HL-60 (cell line): ENCODE results near the gene DPH1.

Experiments
- POLR2AphosphoS5 ChIP-seq: IDR thresholded peaks from 2 replicates; pipeline ENCODE4 v1.6.1; 2012; ENCODE audit warnings: low read depth
- TF ChIP-seq, protein P1 (sequence below): IDR thresholded peaks from one replicate; pipeline ENCODE4 v1.5.1; 2011; ENCODE audit warnings: low read length, control low read depth, inconsistent platforms; ENCODE audit not compliant: insufficient read depth
- TF ChIP-seq, protein P2 (sequence below): IDR thresholded peaks from 2 replicates; pipeline ENCODE4 v1.6.1; 2012; ENCODE audit warnings: low read depth; ENCODE audit not compliant: insufficient replicate concordance

GRCh38 chr17:2019723-2020122 is 10.2 kb upstream of the DPH1 start:
- TF ChIP-seq, protein P1, sequence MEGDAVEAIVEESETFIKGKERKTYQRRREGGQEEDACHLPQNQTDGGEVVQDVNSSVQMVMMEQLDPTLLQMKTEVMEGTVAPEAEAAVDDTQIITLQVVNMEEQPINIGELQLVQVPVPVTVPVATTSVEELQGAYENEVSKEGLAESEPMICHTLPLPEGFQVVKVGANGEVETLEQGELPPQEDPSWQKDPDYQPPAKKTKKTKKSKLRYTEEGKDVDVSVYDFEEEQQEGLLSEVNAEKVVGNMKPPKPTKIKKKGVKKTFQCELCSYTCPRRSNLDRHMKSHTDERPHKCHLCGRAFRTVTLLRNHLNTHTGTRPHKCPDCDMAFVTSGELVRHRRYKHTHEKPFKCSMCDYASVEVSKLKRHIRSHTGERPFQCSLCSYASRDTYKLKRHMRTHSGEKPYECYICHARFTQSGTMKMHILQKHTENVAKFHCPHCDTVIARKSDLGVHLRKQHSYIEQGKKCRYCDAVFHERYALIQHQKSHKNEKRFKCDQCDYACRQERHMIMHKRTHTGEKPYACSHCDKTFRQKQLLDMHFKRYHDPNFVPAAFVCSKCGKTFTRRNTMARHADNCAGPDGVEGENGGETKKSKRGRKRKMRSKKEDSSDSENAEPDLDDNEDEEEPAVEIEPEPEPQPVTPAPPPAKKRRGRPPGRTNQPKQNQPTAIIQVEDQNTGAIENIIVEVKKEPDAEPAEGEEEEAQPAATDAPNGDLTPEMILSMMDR, result no peak
- TF ChIP-seq POLR2AphosphoS5, result no peak
- TF ChIP-seq, protein P2, sequence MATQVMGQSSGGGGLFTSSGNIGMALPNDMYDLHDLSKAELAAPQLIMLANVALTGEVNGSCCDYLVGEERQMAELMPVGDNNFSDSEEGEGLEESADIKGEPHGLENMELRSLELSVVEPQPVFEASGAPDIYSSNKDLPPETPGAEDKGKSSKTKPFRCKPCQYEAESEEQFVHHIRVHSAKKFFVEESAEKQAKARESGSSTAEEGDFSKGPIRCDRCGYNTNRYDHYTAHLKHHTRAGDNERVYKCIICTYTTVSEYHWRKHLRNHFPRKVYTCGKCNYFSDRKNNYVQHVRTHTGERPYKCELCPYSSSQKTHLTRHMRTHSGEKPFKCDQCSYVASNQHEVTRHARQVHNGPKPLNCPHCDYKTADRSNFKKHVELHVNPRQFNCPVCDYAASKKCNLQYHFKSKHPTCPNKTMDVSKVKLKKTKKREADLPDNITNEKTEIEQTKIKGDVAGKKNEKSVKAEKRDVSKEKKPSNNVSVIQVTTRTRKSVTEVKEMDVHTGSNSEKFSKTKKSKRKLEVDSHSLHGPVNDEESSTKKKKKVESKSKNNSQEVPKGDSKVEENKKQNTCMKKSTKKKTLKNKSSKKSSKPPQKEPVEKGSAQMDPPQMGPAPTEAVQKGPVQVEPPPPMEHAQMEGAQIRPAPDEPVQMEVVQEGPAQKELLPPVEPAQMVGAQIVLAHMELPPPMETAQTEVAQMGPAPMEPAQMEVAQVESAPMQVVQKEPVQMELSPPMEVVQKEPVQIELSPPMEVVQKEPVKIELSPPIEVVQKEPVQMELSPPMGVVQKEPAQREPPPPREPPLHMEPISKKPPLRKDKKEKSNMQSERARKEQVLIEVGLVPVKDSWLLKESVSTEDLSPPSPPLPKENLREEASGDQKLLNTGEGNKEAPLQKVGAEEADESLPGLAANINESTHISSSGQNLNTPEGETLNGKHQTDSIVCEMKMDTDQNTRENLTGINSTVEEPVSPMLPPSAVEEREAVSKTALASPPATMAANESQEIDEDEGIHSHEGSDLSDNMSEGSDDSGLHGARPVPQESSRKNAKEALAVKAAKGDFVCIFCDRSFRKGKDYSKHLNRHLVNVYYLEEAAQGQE, result no peak
